Activated T-helper 2 cell treated with anti-CD3 and anti-CD28 coated beads, Interferon-gamma antibody, Interleukin-2, Interleukin-4, amounts not matched to agents 10 μg/mL and 5 μg/mL and 100 μg/mL, durations not matched to agents 14 hours and 24 hours and 36 hours (primary cell): ENCODE results near the gene TNS3. TPM values are rescaled to one million over a fixed set of nuclear protein-coding genes. Genes with fewer than 3 reads are reported as not detected.
A peak's percentile ranks its signal among the peaks of the same experiment; 100 is the strongest.

Experiments
- DNase-seq: peaks from one replicate; pipeline ENCODE4 v3.0.0; 2021; ENCODE audit warnings: low spot score
- H3K27ac Mint-ChIP-seq: one replicate; pipeline ENCODE4 v1.8.0; 2021; ENCODE audit warnings: mixed read lengths
- H3K27me3 Mint-ChIP-seq: one replicate; pipeline ENCODE4 v1.8.0; 2021; ENCODE audit warnings: low read depth, mixed read lengths
- H3K36me3 Mint-ChIP-seq: one replicate; pipeline ENCODE4 v1.8.0; 2021; ENCODE audit warnings: low read depth, mixed read lengths
- H3K4me1 Mint-ChIP-seq: one replicate; pipeline ENCODE4 v1.8.0; 2021; ENCODE audit warnings: low read depth, mixed read lengths
- H3K4me3 Mint-ChIP-seq: one replicate; pipeline ENCODE4 v1.8.0; 2021; ENCODE audit warnings: low read depth, mild to moderate bottlenecking, moderate library complexity, mixed read lengths
- H3K9me3 Mint-ChIP-seq: one replicate; pipeline ENCODE4 v1.8.0; 2021; ENCODE audit warnings: mixed read lengths
- intact Hi-C: fragments of 100-400 bp; cut with micrococcal nuclease; formaldehyde crosslinking; loops from one replicate; pipeline ENCODE4 v1.15.1; 2023
- total RNA-seq: library from RNA; stranded (reverse); gene quantifications from 2 replicates; pipeline ENCODE4 v1.2.3, GENCODE V29; 2022

The TNS3 gene
- total RNA-seq, 1 donor from 2014 or later, result 5.3 TPM

DNA sequence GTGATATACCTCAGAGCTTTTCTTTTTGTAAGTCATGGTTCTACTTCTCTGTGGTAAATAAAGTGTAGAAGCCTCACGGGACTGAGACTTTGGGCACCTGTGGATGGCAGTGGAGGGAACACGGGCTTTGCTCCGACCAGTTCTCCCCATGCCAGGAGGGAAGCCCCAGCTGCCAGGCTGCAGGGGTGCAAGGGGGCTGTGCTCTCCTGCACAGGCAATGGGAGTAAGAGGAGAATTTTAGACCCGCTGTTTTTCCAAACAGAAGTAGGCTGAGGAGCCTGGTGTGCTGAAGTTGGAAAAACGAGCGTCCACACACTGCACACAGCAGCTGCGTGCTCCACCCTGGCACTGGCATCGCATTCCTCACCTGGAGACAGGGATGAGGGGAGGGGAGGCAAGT lies 282.4 kb downstream of the TNS3 start:
- H3K27me3 Mint-ChIP-seq, result no peaks in the 10 kb centered on the region
- H3K36me3 Mint-ChIP-seq, result peaks cover 4% of the 10 kb centered on the region
- H3K27ac Mint-ChIP-seq, result no peak overlapping the region
- H3K4me3 Mint-ChIP-seq, result no peak overlapping the region
- H3K9me3 Mint-ChIP-seq, result no peaks in the 10 kb centered on the region
- DNase-seq, result no peak
- H3K4me1 Mint-ChIP-seq, result peaks cover under 1% of the 10 kb centered on the region
- intact Hi-C loops, result no loop called here

DNA sequence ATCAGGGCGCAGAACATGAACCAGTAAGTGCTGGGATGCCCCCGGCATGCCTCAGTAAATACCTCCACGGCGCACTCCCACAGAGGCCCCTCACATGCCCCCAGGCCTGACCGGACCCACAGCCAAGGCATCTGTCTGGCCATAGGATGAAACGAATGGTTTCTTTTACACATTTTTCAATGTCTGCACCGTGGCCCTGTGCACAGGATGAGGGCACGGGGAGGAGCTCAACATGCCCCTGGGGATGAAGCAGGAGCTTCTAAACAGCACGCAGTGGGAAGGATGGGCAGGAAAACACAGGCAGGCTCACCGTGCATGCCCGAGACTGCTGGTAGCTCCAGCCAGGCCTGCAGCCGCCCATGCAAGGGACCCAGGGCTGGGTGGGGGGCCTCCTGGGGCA lies 283.3 kb downstream of the TNS3 start:
- intact Hi-C loops, result no loop called here
- Mint-ChIP-seq H3K4me3 (no peak overlapping the region), H3K27ac (no peak overlapping the region), H3K9me3 (no peaks in the 10 kb centered on the region), H3K36me3 (peaks cover 5% of the 10 kb centered on the region), H3K4me1 (no peaks in the 10 kb centered on the region), H3K27me3 (no peaks in the 10 kb centered on the region)
- DNase-seq, result no peak

DNA sequence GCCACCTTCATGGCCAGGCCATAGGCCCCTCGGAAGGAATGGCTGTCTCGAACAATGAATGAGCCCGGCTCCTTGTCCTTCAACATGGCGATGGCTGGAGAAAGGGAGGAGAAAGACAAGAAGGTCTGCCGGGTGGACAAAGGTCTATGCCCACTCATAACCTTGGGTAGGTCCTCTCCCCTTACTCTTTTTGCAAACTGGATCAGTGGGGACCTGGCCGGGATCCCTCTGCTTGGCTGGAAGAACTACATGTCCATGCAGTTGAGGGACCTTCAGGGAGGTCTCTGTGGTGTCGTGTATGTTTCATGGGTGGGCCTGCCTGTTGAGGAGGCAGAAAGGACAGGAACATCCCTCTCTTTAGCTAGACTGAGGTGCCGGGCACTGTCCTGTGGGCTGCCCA lies 284.8 kb downstream of the TNS3 start:
- Mint-ChIP-seq H3K4me3 (no peak overlapping the region), H3K36me3 (peaks cover 9% of the 10 kb centered on the region), H3K4me1 (peaks cover 5% of the 10 kb centered on the region), H3K27me3 (no peaks in the 10 kb centered on the region), H3K27ac (no peak overlapping the region), H3K9me3 (no peaks in the 10 kb centered on the region)
- no peak for DNase-seq
- intact Hi-C loops, result no loop called here

DNA sequence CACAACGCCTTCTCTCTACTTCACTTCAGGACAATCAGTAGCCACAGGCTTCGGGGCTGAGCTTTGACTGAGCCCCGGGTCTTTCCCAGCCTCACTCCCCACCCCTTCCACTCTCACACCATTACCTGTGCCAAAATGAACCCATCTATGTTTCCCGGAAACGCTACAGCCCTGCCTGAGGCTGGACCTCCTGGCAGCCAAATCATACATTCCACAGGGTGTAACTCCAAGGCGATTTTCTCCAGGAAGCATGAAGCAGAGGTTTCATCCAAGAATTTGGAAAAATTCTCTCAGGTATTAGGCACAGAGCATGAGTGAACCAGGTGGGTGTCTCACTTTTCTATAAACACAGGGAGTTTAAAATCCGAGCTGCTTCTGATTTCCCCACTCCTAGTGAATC lies 286.3 kb downstream of the TNS3 start:
- no peak overlapping the region for H3K4me3 Mint-ChIP-seq
- DNase-seq, result no peak
- H3K36me3 Mint-ChIP-seq, result peaks cover 19% of the 10 kb centered on the region
- peaks cover 19% of the 10 kb centered on the region for H3K4me1 Mint-ChIP-seq
- intact Hi-C loops, result no loop called here
- no peaks in the 10 kb centered on the region for H3K27me3 Mint-ChIP-seq
- H3K27ac Mint-ChIP-seq, result no peak overlapping the region
- H3K9me3 Mint-ChIP-seq, result no peaks in the 10 kb centered on the region

DNA sequence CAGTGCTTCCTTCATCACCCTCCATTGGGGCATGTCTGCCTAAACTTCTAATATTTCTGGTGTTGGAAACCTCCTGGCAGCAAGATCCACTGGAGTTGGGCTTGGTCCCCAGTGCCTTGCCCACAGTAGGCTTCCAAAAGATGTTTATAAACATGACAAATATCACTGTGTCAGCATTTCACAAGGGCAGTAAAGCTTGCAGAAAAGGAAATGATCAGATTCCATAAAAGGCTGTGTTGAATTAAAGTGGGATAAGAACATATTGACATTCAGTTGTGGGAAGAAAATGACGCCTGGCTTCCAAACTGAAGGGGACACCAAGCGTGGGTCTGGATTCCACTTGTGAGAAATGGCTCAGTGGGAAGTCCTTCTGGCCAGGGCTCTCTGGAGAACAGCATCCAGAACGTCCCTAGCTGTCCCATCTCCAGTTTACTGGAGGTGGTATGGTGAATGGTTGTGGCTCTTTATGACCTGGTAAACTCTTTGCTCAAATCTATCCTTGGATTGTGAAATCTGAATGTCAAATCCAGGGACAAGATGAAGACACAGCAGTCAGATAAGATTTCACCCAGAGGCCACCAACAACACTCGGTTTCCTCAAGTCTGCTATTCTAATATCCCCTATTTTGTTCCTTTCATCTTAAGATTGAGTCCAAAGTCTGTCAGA lies 287.2 kb downstream of the TNS3 start:
- H3K36me3 Mint-ChIP-seq, result peaks cover 28% of the 10 kb centered on the region
- no peak overlapping the region for H3K27ac Mint-ChIP-seq
- intact Hi-C loops, result loop anchor here (5.0 kb wide), 1 partner anchor 33 kb away; no protein-coding TSS in a partner anchor
- H3K27me3 Mint-ChIP-seq, result no peaks in the 10 kb centered on the region
- peaks cover 26% of the 10 kb centered on the region for H3K4me1 Mint-ChIP-seq
- no peaks in the 10 kb centered on the region for H3K9me3 Mint-ChIP-seq
- H3K4me3 Mint-ChIP-seq, result no peak overlapping the region
- DNase-seq, result no peak

DNA sequence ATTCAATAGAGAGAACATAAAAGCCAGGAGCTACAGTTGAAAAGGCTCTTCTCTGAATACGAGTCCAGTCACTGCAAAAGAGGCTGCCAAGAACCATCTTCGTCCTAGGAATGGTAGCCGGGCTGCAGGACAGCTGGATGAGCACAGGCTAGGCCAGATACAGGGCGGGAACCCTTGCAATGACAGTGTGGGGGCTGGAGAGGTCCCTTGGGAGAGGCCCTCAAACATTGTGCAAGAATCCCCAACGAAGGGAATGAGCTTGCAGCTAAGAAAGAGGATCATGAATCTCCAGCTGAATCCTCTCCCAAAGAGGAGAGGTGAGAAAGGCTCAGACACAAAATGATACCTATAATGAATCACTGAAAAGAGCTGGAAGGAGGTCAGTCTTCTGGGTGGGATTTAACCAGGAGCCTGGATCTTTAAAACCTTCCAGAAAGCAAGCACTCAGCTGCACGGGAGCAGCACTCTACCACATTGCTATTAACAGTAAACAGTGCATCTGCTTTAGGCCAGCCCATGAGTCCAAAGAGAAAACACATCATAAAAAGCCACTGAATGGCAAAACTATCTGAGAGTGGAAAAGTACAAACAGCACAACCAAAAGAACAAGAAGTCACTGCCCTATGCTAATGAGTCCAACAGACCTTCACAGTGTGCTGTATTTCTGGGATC lies 287.9 kb downstream of the TNS3 start:
- Mint-ChIP-seq H3K27me3 (no peaks in the 10 kb centered on the region), H3K27ac (no peak overlapping the region), H3K9me3 (no peaks in the 10 kb centered on the region), H3K4me1 (peaks cover 27% of the 10 kb centered on the region), H3K36me3 (peaks cover 30% of the 10 kb centered on the region), H3K4me3 (no peak overlapping the region)
- intact Hi-C loops, result loop anchor here (5.0 kb wide), 1 partner anchor 33 kb away; no protein-coding TSS in a partner anchor
- DNase-seq, result no peak

DNA sequence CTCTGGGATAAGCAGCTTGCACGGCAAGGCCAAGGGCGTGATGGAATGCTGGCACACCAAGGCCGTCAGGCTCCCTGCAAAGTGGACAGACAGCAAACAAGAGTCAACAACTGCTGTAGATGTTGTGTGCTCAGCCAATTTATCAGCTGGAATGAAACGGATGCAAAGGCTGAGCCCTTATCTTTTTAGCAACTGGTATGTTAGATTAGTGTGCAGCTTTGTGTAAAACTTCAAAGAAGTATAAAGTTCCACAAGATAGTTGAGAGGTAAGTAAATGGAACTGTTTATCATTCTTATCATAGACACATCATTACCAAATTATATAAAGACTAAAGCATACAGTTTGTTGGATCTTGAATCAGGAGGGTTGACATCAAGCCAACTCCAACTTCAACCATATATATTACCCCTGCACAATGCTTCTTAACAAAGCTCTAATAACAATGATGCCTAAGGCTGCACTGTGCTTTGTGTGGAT lies 289.0 kb downstream of the TNS3 start:
- Mint-ChIP-seq H3K4me3 (no peak overlapping the region), H3K27ac (no peak overlapping the region), H3K27me3 (no peaks in the 10 kb centered on the region), H3K9me3 (no peaks in the 10 kb centered on the region), H3K36me3 (peaks cover 30% of the 10 kb centered on the region), H3K4me1 (peaks cover 29% of the 10 kb centered on the region)
- DNase-seq, result no peak
- intact Hi-C loops, result loop anchor here (5.0 kb wide), 1 partner anchor 34 kb away; no protein-coding TSS in a partner anchor

DNA sequence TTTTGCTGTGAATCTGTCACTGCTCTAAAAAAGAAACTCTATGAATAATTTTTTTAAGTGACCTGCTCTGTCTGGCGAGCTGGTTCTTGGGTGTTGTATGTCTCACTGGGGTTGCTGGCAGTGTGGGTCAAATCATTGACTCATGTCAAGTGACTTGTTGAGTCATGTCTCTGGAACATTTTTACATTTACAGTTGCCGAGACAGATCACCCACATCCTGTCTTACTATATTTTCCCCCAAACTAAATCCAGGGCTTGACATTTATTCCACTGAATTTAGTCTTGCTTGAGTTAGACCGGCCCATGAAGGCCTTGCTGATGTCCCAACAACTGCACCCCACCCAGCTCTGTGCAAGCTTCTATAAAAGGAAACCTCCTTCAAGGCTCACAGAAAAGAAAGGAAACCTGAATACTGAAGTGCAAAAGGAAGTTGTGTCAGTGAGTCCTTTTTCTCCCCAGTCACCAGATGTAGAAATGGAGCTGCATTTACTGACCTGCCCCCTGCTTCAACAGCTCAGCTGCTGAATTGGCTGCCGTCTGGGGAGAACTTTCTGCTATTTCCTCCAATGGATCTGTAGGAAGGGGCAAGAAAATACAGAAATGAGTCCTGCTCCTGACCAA lies 290.3 kb downstream of the TNS3 start:
- no peak for DNase-seq
- no peak overlapping the region for H3K4me3 Mint-ChIP-seq
- peak overlapping the region; percentile 90 for H3K27ac Mint-ChIP-seq

DNA sequence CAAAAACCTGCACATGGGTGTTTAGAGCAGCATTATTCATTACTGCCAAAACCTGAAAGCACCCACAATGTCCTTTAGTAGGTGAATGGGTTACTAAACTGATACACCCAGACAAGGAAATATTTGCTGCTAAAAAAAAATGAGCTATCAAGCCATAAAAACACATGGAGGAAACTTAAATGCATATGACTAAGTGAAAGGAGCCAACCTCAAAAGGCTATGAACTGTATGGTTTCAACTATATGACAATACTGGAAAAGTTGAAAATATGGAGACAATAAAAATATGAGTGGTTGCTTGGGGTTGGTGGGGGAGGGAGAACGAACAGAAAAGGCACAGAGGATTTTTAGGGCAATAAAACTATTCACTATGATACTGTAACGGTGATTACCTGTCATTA lies 291.0 kb downstream of the TNS3 start:
- peak overlapping the region; percentile 90 for H3K27ac Mint-ChIP-seq
- no peak for DNase-seq
- peak overlapping the region; percentile 13 for H3K4me3 Mint-ChIP-seq
- H3K36me3 Mint-ChIP-seq, result peaks cover 33% of the 10 kb centered on the region
- H3K27me3 Mint-ChIP-seq, result no peaks in the 10 kb centered on the region
- no peaks in the 10 kb centered on the region for H3K9me3 Mint-ChIP-seq
- intact Hi-C loops, result loop anchor here (1.0 to 5.0 kb wide), 6 partner anchors 19 to 191 kb away; no protein-coding TSS in a partner anchor
- peaks cover 29% of the 10 kb centered on the region for H3K4me1 Mint-ChIP-seq

More for the DNA sequence above, 290.3 kb downstream of the TNS3 start:
- Mint-ChIP-seq H3K9me3 (no peaks in the 10 kb centered on the region), H3K4me1 (peaks cover 29% of the 10 kb centered on the region), H3K36me3 (peaks cover 33% of the 10 kb centered on the region), H3K27me3 (no peaks in the 10 kb centered on the region)
- intact Hi-C loops, result loop anchor here (1.0 to 5.0 kb wide), 6 partner anchors 19 to 191 kb away; no protein-coding TSS in a partner anchor

DNA sequence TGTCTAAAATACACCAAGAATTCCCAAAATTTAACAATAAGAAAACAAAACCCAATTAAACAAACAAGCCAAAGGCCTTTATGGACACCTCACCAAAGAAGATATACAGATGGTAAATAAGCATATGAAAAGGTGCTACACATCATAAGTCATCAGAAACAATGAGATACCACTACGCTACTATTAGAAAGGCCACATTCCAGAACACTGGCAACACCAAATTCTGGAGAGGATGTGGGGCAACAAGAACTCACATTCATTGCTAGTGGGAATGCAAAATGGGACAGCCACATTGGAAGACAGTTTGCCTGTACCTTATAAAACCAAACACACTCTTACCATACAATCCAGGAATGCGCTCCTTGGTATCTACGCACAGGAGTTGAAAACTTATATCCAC lies 291.4 kb downstream of the TNS3 start:
- DNase-seq, result no peak
- Mint-ChIP-seq H3K27me3 (no peaks in the 10 kb centered on the region), H3K27ac (peak overlapping the region; percentile 90), H3K4me1 (peaks cover 29% of the 10 kb centered on the region), H3K9me3 (peaks cover 3% of the 10 kb centered on the region), H3K36me3 (peaks cover 36% of the 10 kb centered on the region), H3K4me3 (peak overlapping the region; percentile 13)
- intact Hi-C loops, result loop anchor here (2.0 to 5.0 kb wide), 3 partner anchors 24 to 184 kb away; no protein-coding TSS in a partner anchor

DNA sequence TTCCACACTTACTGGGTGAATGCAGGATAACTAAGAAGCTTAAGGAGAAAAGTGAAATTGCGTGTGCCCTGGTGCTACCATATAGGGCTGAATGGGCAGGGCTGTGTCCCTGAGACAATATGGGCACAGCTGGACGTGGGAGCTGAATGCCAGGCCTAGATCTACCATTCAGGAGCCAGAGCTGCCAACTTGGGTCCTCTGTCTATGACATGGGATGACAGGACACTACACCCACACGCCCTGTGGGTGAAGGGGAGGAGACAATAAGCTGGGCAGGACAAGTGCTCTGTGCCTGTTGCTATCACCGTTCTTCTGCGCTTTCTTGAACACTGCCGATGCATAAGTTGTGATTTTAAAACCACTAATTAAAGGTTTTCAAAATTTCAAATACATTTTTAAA lies 293.9 kb downstream of the TNS3 start:
- no peaks in the 10 kb centered on the region for H3K27me3 Mint-ChIP-seq
- no peak overlapping the region for H3K4me3 Mint-ChIP-seq
- peaks cover 29% of the 10 kb centered on the region for H3K4me1 Mint-ChIP-seq
- H3K9me3 Mint-ChIP-seq, result peaks cover 7% of the 10 kb centered on the region
- peaks cover 36% of the 10 kb centered on the region for H3K36me3 Mint-ChIP-seq
- DNase-seq, result no peak
- intact Hi-C loops, result no loop called here
- H3K27ac Mint-ChIP-seq, result no peak overlapping the region

DNA sequence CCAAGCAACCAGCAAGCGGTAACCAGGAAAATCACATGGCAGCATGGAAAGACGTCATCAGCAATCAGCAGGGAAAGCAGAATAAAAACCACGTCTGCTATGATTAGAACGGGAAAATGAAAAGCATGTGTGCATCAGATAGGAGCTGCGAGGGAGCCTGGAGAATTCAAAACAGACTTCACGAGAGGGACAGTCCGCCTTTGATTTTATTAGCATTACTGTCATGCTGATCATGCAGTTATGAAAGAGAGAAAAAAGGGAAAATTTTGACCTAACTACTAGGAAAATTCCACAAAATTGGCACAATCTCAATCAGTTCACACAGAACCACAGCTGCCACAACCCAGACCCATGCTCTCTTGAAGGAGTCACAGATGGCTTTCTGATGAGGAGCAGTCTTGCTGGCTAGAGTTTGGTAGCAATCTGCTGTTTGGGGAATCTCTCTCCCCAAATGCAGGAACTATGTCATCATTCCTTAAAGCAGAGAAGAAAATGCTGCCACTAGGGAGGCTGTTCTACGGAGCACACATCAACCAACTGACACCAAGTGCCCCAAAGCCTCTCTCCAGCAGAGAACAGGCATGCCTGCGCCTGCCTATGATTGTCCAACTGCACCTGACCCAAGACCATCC lies 295.9 kb downstream of the TNS3 start:
- peaks cover 7% of the 10 kb centered on the region for H3K9me3 Mint-ChIP-seq
- H3K36me3 Mint-ChIP-seq, result peaks cover 26% of the 10 kb centered on the region
- no peak for DNase-seq
- peaks cover 13% of the 10 kb centered on the region for H3K4me1 Mint-ChIP-seq
- intact Hi-C loops, result no loop called here
- no peak overlapping the region for H3K4me3 Mint-ChIP-seq
- no peaks in the 10 kb centered on the region for H3K27me3 Mint-ChIP-seq
- no peak overlapping the region for H3K27ac Mint-ChIP-seq
